ENCODE results near the gene DLL3.
A peak's percentile ranks its signal among the peaks of the same experiment; 100 is the strongest.

DLL3 gene

GRCh38 chr19:39518458-39518857, 19.7 kb downstream of the DLL3 start:
- DNase-seq: no peak

GRCh38 chr19:39518975-39519374, 20.2 kb downstream of the DLL3 start:
- DNase-seq: no peak

- no peak for DNase-seq
Measured at GRCh38 chr19:39520541-39521484, 22.1 kb downstream of the DLL3 start.

GRCh38 chr19:39524495-39524894, 25.7 kb downstream of the DLL3 start:
- DNase-seq: no peak

GRCh38 chr19:39525205-39525604, 26.5 kb downstream of the DLL3 start:
- no peak for DNase-seq

GRCh38 chr19:39531834-39532232, 33.1 kb downstream of the DLL3 start:
- DNase-seq: no peak

GRCh38 chr19:39532233-39533002, 33.7 kb downstream of the DLL3 start, which contains the start of gene EID2B:
EID2B (minus strand) TSS chr19:39532852; CDS start chr19:39532802, 50 bp downstream.
- peak; percentile 74 for DNase-seq

GRCh38 chr19:39533003-39533512, 34.3 kb downstream of the DLL3 start:
- DNase-seq: no peak

GRCh38 chr19:39533791-39534190, 35.0 kb downstream of the DLL3 start:
- no peak for DNase-seq

- no peak for DNase-seq
Measured at GRCh38 chr19:39539165-39539517, 40.4 kb downstream of the DLL3 start.

- DNase-seq: peak; percentile 68
Measured at GRCh38 chr19:39539518-39540332, 41.0 kb downstream of the DLL3 start, which contains the start of gene EID2. EID2 (minus strand) TSS chr19:39540161; CDS start chr19:39540079, 82 bp downstream.

GRCh38 chr19:39540333-39540673, 41.6 kb downstream of the DLL3 start:
- DNase-seq: no peak

- DNase-seq: no peak
Measured at GRCh38 chr19:39542206-39542605, 43.5 kb downstream of the DLL3 start.

- no peak for DNase-seq
Measured at GRCh38 chr19:39543477-39543857, 44.7 kb downstream of the DLL3 start.

- DNase-seq: no peak
Measured at GRCh38 chr19:39544226-39544903, 45.6 kb downstream of the DLL3 start.

- no peak for DNase-seq
Measured at GRCh38 chr19:39544911-39545310, 46.2 kb downstream of the DLL3 start.

- DNase-seq: no peak
Measured at GRCh38 chr19:39546599-39546998, 47.9 kb downstream of the DLL3 start.

- DNase-seq: no peak
Measured at GRCh38 chr19:39550197-39550596, 51.5 kb downstream of the DLL3 start.

GRCh38 chr19:39553082-39553652, 54.4 kb downstream of the DLL3 start:
- DNase-seq: no peak

GRCh38 chr19:39554701-39555311, 56.1 kb downstream of the DLL3 start:
- DNase-seq: no peak

- DNase-seq: no peak
Measured at GRCh38 chr19:39555883-39556282, 57.1 kb downstream of the DLL3 start.
